Measurements from ENCODE around the gene GPNMB.

The GPNMB gene

DNA sequence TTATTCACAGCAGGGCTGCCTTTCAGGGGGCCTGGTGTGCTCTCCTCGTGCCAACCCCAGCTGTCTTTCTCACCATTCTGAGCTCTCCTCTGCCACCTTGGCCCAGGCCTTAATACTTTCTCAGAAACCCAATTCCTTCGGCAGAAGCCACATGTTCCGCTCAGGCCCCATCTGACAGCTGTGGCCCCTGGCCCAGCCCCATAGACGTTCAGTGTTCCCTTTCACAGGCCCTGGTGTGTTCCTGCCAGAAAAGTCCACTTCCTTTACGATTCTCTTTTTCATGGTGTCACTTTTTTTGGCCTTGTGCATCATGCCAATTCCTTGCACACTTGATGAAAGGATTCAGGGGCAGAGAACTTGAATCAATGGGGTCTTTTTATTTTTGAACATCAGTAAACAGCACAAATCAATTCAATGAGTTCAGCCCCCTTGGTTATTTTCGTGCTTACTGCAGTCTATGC is 15.9 kb upstream of the GPNMB start:
- no peak for DNase-seq (ENCODE audit: low read depth)

GRCh38 chr7:23232966-23233365 is 13.6 kb upstream of the GPNMB start:
- no peak for DNase-seq (ENCODE audit: low read depth)

- no peak for DNase-seq (ENCODE audit: low read depth)
These were observed 11.8 kb upstream of the GPNMB start for GRCh38 chr7:23234569-23235296.

DNA sequence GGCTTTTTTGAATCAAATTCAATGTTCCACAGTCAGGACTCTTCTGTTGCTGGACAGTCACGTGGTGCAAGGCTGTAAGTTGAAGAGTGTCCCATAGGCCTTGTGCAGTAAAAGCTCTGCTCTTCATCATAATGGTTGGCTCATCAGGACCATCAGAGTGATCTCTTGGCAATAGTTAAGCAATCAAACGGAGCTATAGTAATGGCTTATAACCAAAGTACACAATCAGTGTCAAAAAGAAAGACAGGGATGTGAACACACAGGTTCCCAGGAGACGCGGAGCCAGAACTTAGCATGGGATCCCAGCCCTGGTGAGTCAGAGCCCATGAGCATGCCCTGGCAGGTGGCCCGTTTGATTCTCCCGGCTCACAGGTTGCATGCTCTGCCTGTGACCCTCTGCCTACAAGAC is 10.8 kb upstream of the GPNMB start:
- no peak for DNase-seq (ENCODE audit: low read depth)

DNA sequence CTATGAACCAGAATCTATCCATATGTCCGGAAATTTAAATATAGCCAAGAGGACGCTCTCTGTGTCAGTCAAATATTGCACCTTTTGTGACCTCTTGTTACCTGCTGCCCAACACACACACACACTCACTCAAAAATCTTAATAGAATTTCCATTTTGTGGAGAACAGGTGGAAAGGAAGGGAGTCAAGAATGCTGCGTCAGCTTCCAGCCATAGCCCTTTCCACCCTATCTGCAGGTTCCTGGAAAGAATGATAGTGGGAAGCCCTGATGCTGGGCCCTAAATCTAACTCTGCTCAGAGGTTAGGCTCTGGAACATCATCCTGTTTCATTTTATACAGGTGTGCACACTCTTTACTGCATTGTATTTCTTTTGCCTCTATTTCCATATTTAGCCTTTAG is 9.6 kb upstream of the GPNMB start:
- no peak for DNase-seq (ENCODE audit: low read depth)

DNA sequence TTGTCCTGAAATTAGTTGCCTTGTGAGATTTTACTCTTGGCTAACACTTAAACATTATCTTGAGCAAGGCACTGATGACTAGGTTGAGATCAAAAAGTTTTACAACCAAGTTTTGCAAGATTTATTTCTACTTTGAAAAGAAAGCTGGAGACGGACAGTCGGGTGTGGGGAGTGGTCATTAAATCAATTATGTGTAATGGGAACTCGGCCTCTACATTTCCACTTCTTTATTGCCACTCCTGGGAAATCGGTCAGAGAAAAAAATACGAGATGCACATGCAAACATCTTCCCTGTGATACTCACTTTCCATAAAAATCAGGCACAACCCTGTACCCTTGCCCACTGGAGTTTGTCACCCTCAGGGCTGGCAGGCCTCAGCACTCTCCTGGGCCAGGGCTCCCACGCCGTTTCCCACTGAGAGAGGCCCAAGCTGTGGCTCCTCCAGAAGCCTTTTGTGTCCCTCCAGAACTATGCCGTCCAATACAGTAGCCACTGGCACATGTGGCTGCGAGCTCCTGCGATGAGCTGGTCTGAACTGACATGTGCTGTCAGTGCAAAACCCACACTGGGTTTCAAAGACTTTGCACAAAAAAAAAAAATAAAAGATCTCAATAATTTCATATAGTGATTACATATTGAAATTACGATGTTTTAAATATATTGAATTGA is 7.5 kb upstream of the GPNMB start:
- no peak for DNase-seq (ENCODE audit: low read depth)

DNA sequence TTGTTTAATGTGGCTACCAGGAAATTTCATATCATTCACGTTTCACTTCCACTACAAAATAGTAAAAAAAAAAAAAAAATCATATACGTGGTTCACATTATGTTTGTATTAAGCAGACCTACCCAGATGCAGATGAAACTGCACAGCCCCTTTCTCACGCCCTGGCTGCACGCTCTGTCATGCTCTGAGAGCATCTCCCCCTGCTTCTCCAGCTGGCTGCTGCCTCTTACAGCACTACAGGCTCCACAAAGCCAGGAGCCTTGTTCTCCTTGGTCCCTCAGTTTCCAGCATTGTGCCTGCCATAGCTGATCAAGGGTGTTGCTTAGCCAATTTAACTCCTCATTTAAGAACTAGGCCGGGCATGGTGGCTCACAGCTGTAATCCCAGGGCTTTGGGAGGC is 6.9 kb upstream of the GPNMB start:
- no peak for DNase-seq (ENCODE audit: low read depth)

- no peak for DNase-seq (ENCODE audit: low read depth)
These were observed 4.3 kb upstream of the GPNMB start for GRCh38 chr7:23242321-23242720.

- no peak for DNase-seq (ENCODE audit: low read depth)
These were observed 3.6 kb upstream of the GPNMB start for GRCh38 chr7:23242935-23243334.

GRCh38 chr7:23247046-23247602 is 549 bp downstream of the GPNMB start:
- DNase-seq (ENCODE audit: low read depth) = no peak

- DNase-seq (ENCODE audit: low read depth) = no peak
These were observed 1.2 kb downstream of the GPNMB start for GRCh38 chr7:23247603-23248335.

DNA sequence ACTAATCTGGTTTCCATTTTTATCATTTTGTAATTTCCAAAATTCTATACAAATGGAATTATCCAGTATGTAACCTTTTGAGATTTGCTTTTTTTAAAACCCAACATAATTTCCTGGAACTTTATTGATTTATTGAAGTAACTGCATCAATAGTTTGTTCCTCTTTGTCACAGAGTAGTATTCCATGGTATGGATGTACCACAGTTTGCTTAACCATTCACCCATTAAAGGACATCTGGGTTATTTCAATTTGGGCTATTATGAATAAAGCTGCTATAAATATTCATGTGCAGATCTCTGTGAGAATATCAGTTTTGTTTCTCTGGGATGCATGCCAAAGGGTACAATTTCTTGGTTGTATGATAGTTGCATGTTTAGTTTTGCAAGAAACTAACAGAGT is 2.9 kb downstream of the GPNMB start:
- DNase-seq (ENCODE audit: low read depth) = no peak

GRCh38 chr7:23254051-23254681 is 7.6 kb downstream of the GPNMB start:
- DNase-seq (ENCODE audit: low read depth) = no peak

DNA sequence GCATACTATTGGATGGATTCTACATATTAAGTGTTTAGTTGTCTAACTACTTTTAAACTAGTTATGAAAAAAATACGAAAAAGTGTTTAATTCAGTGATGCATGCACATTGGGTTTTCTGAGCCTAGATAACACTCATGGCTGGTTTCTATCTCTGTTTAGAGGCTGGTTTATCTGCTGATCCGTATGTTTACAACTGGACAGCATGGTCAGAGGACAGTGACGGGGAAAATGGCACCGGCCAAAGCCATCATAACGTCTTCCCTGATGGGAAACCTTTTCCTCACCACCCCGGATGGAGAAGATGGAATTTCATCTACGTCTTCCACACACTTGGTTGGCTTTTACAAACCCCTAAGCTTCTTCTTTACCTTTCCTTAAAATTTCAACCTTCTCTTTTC is 10.2 kb downstream of the GPNMB start:
- DNase-seq (ENCODE audit: low read depth) = no peak

- DNase-seq (ENCODE audit: low read depth) = no peak
These were observed 13.8 kb downstream of the GPNMB start for GRCh38 chr7:23260371-23260770.

DNA sequence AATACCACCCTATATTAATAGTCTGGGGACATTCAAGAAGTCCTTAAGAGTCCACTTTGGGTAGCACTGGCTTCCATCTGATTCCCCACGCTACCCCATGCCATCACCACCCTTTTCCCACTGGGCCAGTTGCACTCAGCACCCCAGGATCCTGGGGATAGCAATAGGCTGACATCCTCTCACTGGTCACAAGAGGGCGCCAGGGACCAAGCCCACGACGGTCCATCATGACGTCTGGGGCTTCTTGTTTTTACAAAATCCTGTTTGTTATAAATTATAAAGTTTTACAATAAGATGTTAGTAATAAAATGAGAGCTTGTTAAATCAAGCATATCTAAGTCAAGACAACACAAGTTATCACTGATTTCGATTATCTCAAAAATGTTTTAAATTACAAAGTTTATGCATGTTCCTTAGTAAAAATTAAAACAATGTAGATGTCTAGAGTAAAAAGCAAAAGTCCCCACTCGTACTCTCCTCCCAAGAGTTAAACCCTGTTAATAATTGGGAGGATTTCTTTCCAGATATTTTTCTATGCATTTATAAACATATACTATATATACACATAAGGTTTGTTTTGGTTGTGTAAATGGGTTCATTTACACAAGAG is 15.4 kb downstream of the GPNMB start:
- DNase-seq (ENCODE audit: low read depth) = peak; percentile 29

DNA sequence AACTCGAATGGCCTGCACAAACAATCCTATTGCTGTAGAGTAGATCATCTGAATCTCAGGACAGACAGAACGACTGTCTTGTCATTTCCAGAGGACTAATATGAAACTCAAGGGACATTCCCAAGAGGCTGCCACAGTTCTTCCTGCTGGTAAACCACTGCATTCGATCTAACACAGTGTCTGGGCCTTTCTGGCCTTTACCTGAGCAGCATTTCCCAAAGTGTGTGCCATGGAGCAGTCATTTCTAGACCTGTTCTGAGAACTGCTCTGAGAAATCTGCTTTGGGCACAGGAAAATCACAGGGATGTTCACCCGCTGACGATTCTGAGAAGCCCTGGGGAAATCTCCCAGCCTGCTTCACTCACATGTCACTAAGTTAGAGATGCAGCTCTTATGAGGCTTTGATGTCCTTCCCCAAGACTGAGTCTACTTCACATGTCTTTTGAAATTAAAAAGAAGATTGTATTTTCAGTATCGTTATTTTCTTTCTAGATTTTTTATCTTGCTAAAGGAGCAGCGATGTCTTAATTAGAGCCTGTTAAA is 18.4 kb downstream of the GPNMB start:
- DNase-seq (ENCODE audit: low read depth) = no peak

- no peak for DNase-seq (ENCODE audit: low read depth)
These were observed 20.3 kb downstream of the GPNMB start for GRCh38 chr7:23266918-23267317.

- no peak for DNase-seq (ENCODE audit: low read depth)
These were observed 20.8 kb downstream of the GPNMB start for GRCh38 chr7:23267357-23267756.

- no peak for DNase-seq (ENCODE audit: low read depth)
These were observed 21.6 kb downstream of the GPNMB start for GRCh38 chr7:23268167-23268566.

DNA sequence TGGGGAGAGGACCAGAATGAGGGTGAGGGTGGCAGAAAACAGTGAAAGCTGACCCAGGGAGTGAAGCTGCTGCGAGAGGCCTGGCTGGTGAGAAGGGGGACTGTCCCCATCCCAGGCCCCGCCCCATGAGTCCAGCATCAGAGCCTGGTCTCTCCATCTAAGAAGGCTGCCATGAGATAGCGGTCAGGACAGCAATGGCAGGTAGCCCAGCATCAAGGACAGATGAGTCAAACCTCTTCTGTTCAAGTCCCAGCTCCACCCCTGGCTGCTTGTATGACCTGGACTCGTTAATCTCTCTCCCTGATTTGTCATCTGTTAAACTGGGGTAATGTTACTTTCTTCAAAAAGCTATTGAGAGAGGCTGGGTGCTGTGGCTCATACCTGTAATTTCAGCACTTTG is 22.2 kb downstream of the GPNMB start:
- no peak for DNase-seq (ENCODE audit: low read depth)

DNA sequence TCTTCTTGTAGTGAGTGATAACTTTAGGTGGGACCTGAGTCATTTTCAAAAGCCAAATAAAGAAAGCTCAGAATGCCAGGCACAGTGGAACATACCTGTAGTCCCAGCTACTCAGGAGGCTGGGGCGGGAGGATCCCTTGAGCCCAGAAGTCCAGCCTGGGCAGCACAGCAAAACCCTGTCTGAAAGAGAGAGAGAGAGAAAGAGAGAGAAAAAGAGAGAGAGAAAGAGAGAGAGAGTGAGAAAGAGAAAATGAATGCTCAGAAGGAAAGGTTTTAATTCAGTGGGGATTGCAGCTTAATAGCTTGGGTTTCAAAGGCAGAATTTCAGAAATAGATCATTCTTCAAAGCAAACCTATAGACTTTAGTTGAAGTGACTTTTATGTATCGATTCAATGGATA is 25.7 kb downstream of the GPNMB start:
- no peak for DNase-seq (ENCODE audit: low read depth)

Measured in GM04504 (cell line).